Naive thymus-derived CD4-positive, alpha-beta T cell (primary cell): ENCODE results near the gene KLK10. TPM values are rescaled to one million over a fixed set of nuclear protein-coding genes. Genes with fewer than 3 reads are reported as not detected.

Experiments
- ATAC-seq: fragments of 150-1000 bp; cut with Tn5 transposase; 2 replicates; pipeline ENCODE4 v1.10.0; 2021; ENCODE audit warnings: mild to moderate bottlenecking, moderate library complexity
- CTCF ChIA-PET: fragments of 350-600 bp; sonication (Branson Sonifier 250); formaldehyde crosslinking; loops from one replicate; lab custom pipeline; 2021; ENCODE audit warnings: antibody characterized with exemption; lab: Charles Lee
- POLR2A ChIA-PET: fragments of 350-600 bp; sonication (Branson Sonifier 250); formaldehyde crosslinking; loops from one replicate; lab custom pipeline; 2021; ENCODE audit warnings: antibody characterized with exemption, inconsistent platforms; lab: Charles Lee
- DNase-seq, 9 donors: peaks; one replicate each; pipeline versions ENCODE4 v3.0.0 to v3.0.0-alpha.2; 2020 to 2022; ENCODE audit warnings: mixed read lengths in 1 of 9
- H3K27ac ChIP-seq: one replicate; pipeline ENCODE4 v1.7.0; 2013; ENCODE audit warnings: mild to moderate bottlenecking, low read depth, low read length, moderate library complexity
- H3K27me3 ChIP-seq, 2 donors: one replicate each; pipeline ENCODE4 v1.7.0; 2013; ENCODE audit warnings: low read length in 2 of 2, mild to moderate bottlenecking in 2 of 2, moderate library complexity in 2 of 2; ENCODE audit not compliant: control insufficient read depth in 2 of 2, insufficient read depth in 2 of 2
- H3K36me3 ChIP-seq, 3 experiments: 1 replicate in 2 of 3; 2 replicates in 1 of 3; pipeline ENCODE4 v1.7.0; 2013; ENCODE audit warnings: low read length in 3 of 3, mild to moderate bottlenecking in 3 of 3, moderate library complexity in 1 of 3; ENCODE audit not compliant: insufficient read depth in 3 of 3, control insufficient read depth in 2 of 3
- H3K4me1 ChIP-seq, 2 donors: one replicate each; pipeline ENCODE4 v1.7.0; 2013; ENCODE audit warnings: low read length in 2 of 2, mild to moderate bottlenecking in 2 of 2, moderate library complexity in 1 of 2; ENCODE audit not compliant: control insufficient read depth in 2 of 2, insufficient read depth in 2 of 2
- H3K4me3 ChIP-seq: 2 replicates; pipeline ENCODE4 v1.7.0; 2013; ENCODE audit warnings: mild to moderate bottlenecking, low read length
- H3K9me3 ChIP-seq, 3 experiments: 1 replicate in 2 of 3; 2 replicates in 1 of 3; pipeline ENCODE4 v1.7.0; 2013; ENCODE audit warnings: low read length in 3 of 3; ENCODE audit not compliant: control insufficient read depth in 2 of 3
- H3K27ac Mint-ChIP-seq, 9 donors: one replicate each; pipeline ENCODE4 v1.8.0; 2020 to 2022; ENCODE audit warnings: mixed read lengths in 9 of 9, mild to moderate bottlenecking in 8 of 9, moderate library complexity in 5 of 9, inconsistent platforms in 2 of 9
- H3K27me3 Mint-ChIP-seq, 5 donors: one replicate each; pipeline ENCODE4 v1.8.0; 2021 to 2022; ENCODE audit warnings: mixed read lengths in 5 of 5, mild to moderate bottlenecking in 1 of 5
- H3K36me3 Mint-ChIP-seq, 5 donors: one replicate each; pipeline ENCODE4 v1.8.0; 2020 to 2022; ENCODE audit warnings: mixed read lengths in 5 of 5, mild to moderate bottlenecking in 3 of 5, inconsistent platforms in 1 of 5
- H3K4me1 Mint-ChIP-seq, 7 donors: one replicate each; pipeline ENCODE4 v1.8.0; 2020 to 2022; ENCODE audit warnings: mixed read lengths in 7 of 7, mild to moderate bottlenecking in 3 of 7, inconsistent platforms in 1 of 7
- H3K4me3 Mint-ChIP-seq, 10 donors: one replicate each; pipeline ENCODE4 v1.8.0; 2020 to 2022; ENCODE audit warnings: mild to moderate bottlenecking in 10 of 10, mixed read lengths in 10 of 10, moderate library complexity in 6 of 10, inconsistent platforms in 2 of 10
- H3K9me3 Mint-ChIP-seq, 11 donors: one replicate each; pipeline ENCODE4 v1.8.0; 2020 to 2022; ENCODE audit warnings: mixed read lengths in 11 of 11, mild to moderate bottlenecking in 4 of 11, inconsistent platforms in 1 of 11, moderate library complexity in 1 of 11
- intact Hi-C, 2 donors: fragments of 100-400 bp; cut with micrococcal nuclease; formaldehyde crosslinking; loops; one replicate each; pipeline ENCODE4 v1.15.1; 2023
- polyA plus RNA-seq, 2 donors: library from polyadenylated mRNA; unstranded; fragments of 300-500 nt; fragmentation: Illumina TruSeq; gene quantifications; one replicate each; pipeline ENCODE4 v1.2.3, GENCODE V29; 2021
- total RNA-seq, 6 experiments: library from RNA in 5 of 6; stranded (reverse) in 5 of 6; gene quantifications; 1 replicate in 5 of 6; 2 replicates in 1 of 6; pipeline ENCODE4 v1.2.3 and lab custom pipeline; 2021 to 2026

Gene KLK10
- total and polyA plus RNA-seq, 7 experiments from 2014 or later, result not detected

DNA sequence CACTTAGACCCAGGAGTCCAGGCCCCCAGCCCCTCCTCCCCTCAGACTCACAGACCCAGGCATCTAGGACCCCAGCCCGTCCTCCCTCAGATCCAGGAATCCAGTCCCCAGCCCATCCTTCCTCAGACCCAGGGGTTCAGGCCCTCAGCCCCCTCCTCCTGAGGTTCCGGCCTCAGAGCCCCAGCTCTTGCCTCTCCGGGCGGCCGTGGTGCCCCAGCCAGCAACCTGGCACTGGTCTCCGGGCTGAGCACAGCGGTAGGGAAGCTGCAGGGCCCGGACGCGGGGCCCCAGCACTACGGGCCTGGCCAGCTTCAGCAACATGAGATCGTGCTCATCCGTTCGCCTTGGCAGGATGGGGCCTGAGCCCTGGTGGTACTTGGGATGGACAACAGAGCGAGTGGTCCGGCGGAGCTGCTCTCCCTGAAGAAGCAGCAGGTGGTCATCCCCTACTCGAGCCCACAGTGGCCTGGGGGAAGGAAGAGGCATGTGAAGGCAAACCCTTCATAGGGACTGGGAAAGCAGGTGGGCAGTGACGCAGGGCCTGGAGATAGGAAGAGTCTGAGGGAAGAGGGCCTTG lies 3.7 kb downstream of the KLK10 start:
- Mint-ChIP-seq H3K4me3 (peak overlapping the region in 2 of 10 donors; percentile 19 to 54), H3K4me1 (peaks cover 17 to 25% (median 23%) of the 10 kb centered on the region in 7 donors), H3K36me3 (peaks cover 0 to 7% (median 0%) of the 10 kb centered on the region in 5 donors), H3K27me3 (peaks cover 60 to 76% (median 64%) of the 10 kb centered on the region in 5 donors), H3K9me3 (peaks cover 0 to 3% (median 0%) of the 10 kb centered on the region in 11 donors), H3K27ac (no peak overlapping the region)
- Histone ChIP-seq H3K36me3 (no peaks in the 10 kb centered on the region), H3K9me3 (no peaks in the 10 kb centered on the region), H3K4me3 (no peak overlapping the region), H3K27me3 (peaks cover 0 to 8% of the 10 kb centered on the region in 2 donors), H3K4me1 (no peaks in the 10 kb centered on the region), H3K27ac (no peak overlapping the region)
- intact Hi-C loops, result no loop called here
- ATAC-seq (no peak), DNase-seq (no peak)
- ChIA-PET CTCF (no interaction called here), POLR2A (no interaction called here)

DNA sequence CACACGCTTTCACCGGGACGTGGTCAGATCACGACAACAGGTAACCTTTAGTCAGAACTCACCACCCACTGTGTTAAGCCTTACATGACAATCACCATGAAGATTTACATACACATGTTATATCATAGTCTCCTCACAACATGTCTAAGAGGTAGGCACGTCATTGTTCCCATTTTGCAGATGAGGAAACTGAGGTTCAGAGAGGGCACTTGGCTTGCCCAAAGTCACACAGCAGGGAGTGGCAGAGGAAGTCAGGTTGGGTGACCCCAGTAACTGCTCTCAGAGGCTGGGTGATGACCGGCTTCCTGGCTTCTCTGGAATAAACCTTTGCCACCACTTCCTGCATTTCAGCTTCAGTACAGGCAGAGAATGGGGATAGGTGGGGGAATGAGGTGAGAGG lies 5.3 kb downstream of the KLK10 start:
- H3K27me3 Mint-ChIP-seq, result peaks cover 48 to 79% (median 63%) of the 10 kb centered on the region in 5 donors
- intact Hi-C loops, result no loop called here
- POLR2A ChIA-PET, result no interaction called here

DNA sequence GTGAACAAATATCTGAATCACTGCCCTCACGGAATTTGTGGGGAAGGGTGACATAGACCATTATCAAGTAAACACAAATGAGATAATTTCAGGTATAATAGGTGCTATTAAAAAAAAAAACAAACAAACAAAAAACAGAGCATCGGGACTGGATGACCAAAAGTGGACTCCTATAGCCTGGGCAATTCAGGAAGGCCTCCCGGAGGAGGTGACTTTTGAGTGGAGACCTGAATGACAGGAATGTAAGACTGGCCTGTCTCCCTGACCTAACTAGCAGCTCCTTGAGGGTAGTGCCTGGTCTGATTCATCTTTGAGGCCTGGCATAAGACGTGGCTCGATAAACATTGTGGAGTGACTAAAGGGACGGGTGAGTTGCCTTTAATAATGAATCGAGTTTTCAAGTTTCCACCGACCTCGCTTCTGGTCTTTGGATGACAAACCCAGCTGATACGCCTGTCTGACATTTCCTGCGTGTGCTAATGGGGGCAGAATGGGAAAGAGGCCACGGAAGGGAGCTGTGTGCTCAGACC lies 6.8 kb downstream of the KLK10 start:
- ChIA-PET POLR2A (no interaction called here), CTCF (interaction anchor here (0.7 kb wide), 1 partner anchor 149 kb away, joined by 3 read pairs; no protein-coding TSS in a partner anchor)
- ATAC-seq, result no peak
- Mint-ChIP-seq H3K27me3 (peaks cover 35 to 76% (median 54%) of the 10 kb centered on the region in 5 donors), H3K4me3 (no peak overlapping the region), H3K27ac (no peak overlapping the region), H3K9me3 (peaks cover 0 to 3% (median 0%) of the 10 kb centered on the region in 11 donors), H3K36me3 (peaks cover 0 to 6% (median 0%) of the 10 kb centered on the region in 5 donors), H3K4me1 (peaks cover 5 to 11% (median 8%) of the 10 kb centered on the region in 7 donors)
- H3K4me3 ChIP-seq, result no peak overlapping the region
- no peak for DNase-seq
- H3K27ac ChIP-seq, result no peak overlapping the region
- H3K9me3 ChIP-seq, result no peaks in the 10 kb centered on the region
- H3K4me1 ChIP-seq, result no peaks in the 10 kb centered on the region
- peaks cover 0 to 8% of the 10 kb centered on the region in 2 donors for H3K27me3 ChIP-seq
- intact Hi-C loops, result no loop called here
- no peaks in the 10 kb centered on the region for H3K36me3 ChIP-seq

More for the DNA sequence above, 5.3 kb downstream of the KLK10 start:
- Histone ChIP-seq H3K9me3 (no peaks in the 10 kb centered on the region), H3K4me1 (no peaks in the 10 kb centered on the region), H3K27me3 (peaks cover 0 to 8% of the 10 kb centered on the region in 2 donors), H3K4me3 (no peak overlapping the region), H3K27ac (no peak overlapping the region), H3K36me3 (no peaks in the 10 kb centered on the region)
- peak overlapping the region in 1 of 9 donors; percentile 2 for H3K27ac Mint-ChIP-seq
- peaks cover 0 to 7% (median 0%) of the 10 kb centered on the region in 5 donors for H3K36me3 Mint-ChIP-seq
- DNase-seq, result no peak
- H3K4me3 Mint-ChIP-seq, result no peak overlapping the region
- no peak for ATAC-seq
- CTCF ChIA-PET, result no interaction called here
- H3K9me3 Mint-ChIP-seq, result peaks cover 0 to 3% (median 0%) of the 10 kb centered on the region in 11 donors
- H3K4me1 Mint-ChIP-seq, result peaks cover 13 to 20% (median 17%) of the 10 kb centered on the region in 7 donors

DNA sequence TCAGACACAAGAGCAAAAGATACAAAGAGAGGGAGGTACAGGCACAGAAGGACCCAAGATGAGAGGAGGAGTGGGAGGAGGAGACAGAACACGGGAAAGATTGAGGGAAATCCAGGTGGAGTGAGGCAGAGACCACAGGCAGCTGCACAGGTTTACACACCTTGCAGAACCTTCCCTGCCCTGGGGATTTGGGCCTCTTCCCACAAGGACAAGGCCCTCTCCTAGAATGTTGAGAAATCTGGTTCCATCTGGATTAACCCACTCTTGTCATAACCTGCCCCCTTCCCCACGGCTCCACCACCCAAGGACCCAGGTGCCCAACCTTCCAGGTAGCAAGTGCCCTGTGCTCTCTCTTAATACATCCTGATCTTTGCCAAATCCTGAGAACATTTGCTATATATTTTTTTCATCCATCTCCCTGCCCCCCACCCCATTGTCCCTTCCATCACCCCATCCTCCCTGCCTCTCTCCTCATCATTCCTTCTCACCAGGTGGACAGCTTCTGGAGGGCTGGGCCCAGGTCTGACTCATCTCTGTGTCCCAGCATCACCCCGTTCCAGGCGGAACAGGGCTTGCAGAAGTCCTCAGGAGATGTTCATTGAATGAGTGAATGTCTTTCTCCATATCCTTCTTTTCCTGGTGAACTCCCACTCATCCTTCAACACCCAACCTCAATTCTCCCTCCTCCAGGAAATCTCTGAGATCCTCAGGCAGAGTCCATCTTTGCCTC lies 9.3 kb downstream of the KLK10 start:
- ChIA-PET POLR2A (no interaction called here), CTCF (no interaction called here)
- peaks cover 14 to 60% (median 39%) of the 10 kb centered on the region in 5 donors for H3K27me3 Mint-ChIP-seq
- Histone ChIP-seq H3K4me1 (no peaks in the 10 kb centered on the region), H3K4me3 (no peak overlapping the region), H3K27me3 (peaks cover 0 to 3% of the 10 kb centered on the region in 2 donors), H3K27ac (no peak overlapping the region), H3K9me3 (no peaks in the 10 kb centered on the region), H3K36me3 (no peaks in the 10 kb centered on the region)
- H3K4me3 Mint-ChIP-seq, result no peak overlapping the region
- no peak for DNase-seq
- intact Hi-C loops, result no loop called here
- H3K4me1 Mint-ChIP-seq, result peaks cover 0 to 11% (median 0%) of the 10 kb centered on the region in 7 donors
- peaks cover 0 to 3% (median 0%) of the 10 kb centered on the region in 11 donors for H3K9me3 Mint-ChIP-seq
- ATAC-seq, result no peak
- no peak overlapping the region for H3K27ac Mint-ChIP-seq
- H3K36me3 Mint-ChIP-seq, result peaks cover 0 to 3% (median 0%) of the 10 kb centered on the region in 5 donors

DNA sequence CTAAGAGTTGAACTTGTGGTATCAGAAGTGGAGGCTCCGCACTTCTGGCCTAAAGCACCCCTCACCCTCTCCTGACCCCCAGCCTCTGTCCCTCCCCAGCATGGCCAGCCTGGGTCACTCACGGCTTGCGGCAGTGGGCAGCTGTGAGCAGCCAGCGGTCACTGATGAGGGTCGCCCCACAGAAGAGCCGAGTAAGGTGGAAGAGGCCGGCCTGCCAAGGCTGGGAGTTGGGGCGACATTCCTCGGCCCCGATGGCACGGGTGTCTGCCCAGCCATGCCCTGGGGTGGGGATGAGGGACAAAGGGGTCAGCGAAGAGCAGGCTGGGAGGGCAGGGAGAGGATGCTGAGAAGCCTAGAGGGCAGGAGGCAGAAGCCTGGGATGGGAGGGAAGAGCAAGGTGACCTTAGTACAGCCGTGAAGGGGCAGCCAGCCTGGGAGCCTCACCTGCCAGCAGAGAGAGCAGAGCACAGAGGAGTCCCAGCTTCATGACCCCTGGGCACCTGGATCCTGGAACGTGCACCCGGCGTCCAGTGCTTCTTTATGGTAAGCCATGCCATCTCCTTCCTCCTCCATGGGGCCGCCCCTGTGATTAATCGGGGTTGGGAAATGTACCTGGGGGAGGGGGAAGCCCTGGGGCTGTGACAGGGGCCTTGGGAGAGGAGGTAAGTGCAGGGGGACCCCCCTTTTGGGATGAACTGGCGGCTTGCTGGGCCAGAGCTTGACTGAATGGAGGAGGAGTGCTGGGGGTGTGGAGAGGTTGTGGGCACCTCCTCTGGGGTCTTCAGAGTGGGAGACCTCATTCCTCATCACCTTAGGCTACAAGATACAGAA lies 10.2 kb downstream of the KLK10 start:
- CTCF ChIA-PET, result no interaction called here
- no peak overlapping the region for H3K27ac Mint-ChIP-seq
- peaks cover 0 to 4% (median 0%) of the 10 kb centered on the region in 7 donors for H3K4me1 Mint-ChIP-seq
- peaks cover 0 to 3% (median 0%) of the 10 kb centered on the region in 11 donors for H3K9me3 Mint-ChIP-seq
- ATAC-seq (no peak), DNase-seq (no peak)
- peaks cover 5 to 51% (median 29%) of the 10 kb centered on the region in 5 donors for H3K27me3 Mint-ChIP-seq
- no peaks in the 10 kb centered on the region for H3K27me3 ChIP-seq
- no peaks in the 10 kb centered on the region for H3K9me3 ChIP-seq
- POLR2A ChIA-PET, result no interaction called here
- intact Hi-C loops, result no loop called here
- H3K4me1 ChIP-seq, result no peaks in the 10 kb centered on the region
- peaks cover 0 to 3% (median 0%) of the 10 kb centered on the region in 5 donors for H3K36me3 Mint-ChIP-seq
- no peak overlapping the region for H3K27ac ChIP-seq
- no peak overlapping the region for H3K4me3 Mint-ChIP-seq
- H3K4me3 ChIP-seq, result no peak overlapping the region
- no peaks in the 10 kb centered on the region for H3K36me3 ChIP-seq

DNA sequence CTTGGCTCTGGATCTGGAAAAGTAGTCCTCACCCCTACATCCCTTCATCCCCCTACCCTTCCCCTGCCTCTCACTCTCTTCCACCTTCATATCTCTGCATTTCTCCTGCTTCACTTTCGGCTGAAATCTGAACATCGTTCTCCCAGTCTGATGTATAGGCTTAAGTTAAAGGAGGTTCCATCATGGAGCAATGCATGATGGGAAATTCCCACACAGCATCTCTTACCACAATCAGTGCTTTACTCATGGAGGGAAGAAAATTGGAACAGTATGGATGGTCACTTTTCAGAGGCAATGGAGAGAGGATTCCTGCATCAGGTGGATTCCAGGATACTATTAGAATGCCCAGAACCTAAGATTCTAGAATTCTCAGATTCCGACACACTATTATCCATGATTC lies 12.0 kb downstream of the KLK10 start:
- Mint-ChIP-seq H3K4me1 (peaks cover 0 to 4% (median 0%) of the 10 kb centered on the region in 7 donors), H3K9me3 (peaks cover 0 to 3% (median 0%) of the 10 kb centered on the region in 11 donors), H3K4me3 (no peak overlapping the region), H3K27ac (peak overlapping the region in 1 of 9 donors; percentile 32), H3K27me3 (peaks cover 0 to 46% (median 31%) of the 10 kb centered on the region in 5 donors), H3K36me3 (peaks cover 0 to 3% (median 0%) of the 10 kb centered on the region in 5 donors)
- Histone ChIP-seq H3K4me1 (no peaks in the 10 kb centered on the region), H3K36me3 (no peaks in the 10 kb centered on the region), H3K9me3 (no peaks in the 10 kb centered on the region), H3K27ac (no peak overlapping the region), H3K4me3 (no peak overlapping the region), H3K27me3 (peaks cover 0 to 1% of the 10 kb centered on the region in 2 donors)
- POLR2A ChIA-PET, result no interaction called here
- ATAC-seq (no peak), DNase-seq (no peak)
- intact Hi-C loops, result no loop called here
- CTCF ChIA-PET, result no interaction called here
